ENCODE data around the gene GALM. TPM values are rescaled to one million over a fixed set of nuclear protein-coding genes. Genes with fewer than 3 reads are reported as not detected.
"Not testable (repeated sequence)": the region's sequence is repeated elsewhere in the genome, so short reads cannot be mapped to it uniquely, and the experiment has no call there.

The GALM gene
- polyA plus RNA-seq, 3 donors: 53.7 to 69.4 (median 55.9) TPM

DNA sequence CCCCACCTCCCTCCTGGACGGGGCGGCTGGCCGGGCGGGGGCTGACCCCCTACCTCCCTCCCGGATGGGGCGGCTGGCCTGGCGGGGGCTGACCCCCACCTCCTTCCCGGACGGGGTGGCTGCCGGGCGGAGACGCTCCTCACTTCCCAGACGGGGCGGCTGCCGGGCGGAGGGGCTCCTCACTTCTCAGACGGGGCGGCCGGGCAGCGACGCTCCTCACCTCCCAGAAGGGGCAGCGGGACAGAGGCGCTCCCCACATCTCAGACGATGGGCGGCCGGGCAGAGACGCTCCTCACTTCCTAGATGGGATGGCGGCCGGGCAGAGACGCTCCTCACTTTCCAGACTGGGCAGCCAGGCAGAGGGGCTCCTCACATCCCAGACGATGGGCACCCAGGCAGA, 90.0 kb downstream of the GALM start:
- DNase-seq (ENCODE audit: low read depth in 3 of 3, low spot score in 2 of 3): not testable (repeated sequence)

DNA sequence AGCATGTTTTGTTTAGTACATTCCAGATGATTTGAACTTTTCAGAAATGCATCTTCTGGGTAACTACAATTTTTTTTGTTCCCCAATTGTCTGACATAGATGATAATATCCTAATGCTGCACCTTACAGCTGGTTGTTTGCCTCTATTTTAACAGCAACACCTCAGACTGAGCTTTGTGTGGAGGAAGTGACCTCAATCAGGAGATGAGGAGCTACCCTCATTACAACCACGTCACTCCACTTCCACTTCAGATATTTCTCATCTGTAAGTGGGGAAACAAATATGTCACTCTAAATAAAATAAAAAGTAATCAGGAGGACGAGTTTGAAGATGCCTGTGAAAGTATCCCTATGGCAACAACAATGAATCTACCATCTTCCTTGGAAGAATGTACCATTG, 97.3 kb downstream of the GALM start:
- no peak for DNase-seq (ENCODE audit: low read depth in 3 of 3, low spot score in 2 of 3)

DNA sequence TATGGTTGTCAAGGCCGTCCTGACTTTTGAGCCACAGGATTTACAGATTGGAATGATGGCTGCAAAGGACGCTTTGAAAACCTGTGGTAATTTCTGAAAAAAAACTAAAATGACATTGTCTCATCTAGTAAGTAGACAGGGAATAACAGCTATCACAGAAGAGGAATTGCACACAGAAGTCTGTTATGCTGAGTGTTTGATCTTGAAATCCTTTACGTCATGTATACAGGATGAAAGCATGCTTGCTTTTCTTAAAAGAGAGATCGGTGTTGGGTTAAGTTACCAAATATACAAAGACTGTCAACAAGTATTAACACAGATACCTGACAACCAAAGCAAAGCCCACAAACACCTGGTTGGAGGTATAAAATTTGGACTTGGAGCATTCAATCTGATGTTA, 97.8 kb downstream of the GALM start:
- DNase-seq (ENCODE audit: low read depth in 3 of 3, low spot score in 2 of 3): no peak

DNA sequence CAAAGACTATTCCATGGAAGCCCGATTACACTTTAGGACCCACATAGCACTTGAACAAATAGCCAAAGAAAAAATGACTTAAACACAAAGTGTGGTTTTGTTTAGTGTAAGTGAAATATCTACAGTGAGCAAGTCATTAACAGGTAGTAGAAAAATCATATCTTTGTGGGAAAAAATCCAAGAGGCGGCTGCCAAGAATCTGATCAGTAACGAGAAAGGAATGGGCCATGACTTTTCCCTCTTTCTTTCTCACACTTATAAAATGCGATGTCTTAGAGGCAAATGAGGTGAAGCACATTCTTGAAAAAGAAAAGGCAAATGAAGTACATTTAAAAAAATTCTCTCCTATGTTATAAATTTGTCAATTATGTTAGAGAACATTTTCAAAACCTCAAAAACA, 99.2 kb downstream of the GALM start:
- no peak for DNase-seq (ENCODE audit: low read depth in 3 of 3, low spot score in 2 of 3)

DNA sequence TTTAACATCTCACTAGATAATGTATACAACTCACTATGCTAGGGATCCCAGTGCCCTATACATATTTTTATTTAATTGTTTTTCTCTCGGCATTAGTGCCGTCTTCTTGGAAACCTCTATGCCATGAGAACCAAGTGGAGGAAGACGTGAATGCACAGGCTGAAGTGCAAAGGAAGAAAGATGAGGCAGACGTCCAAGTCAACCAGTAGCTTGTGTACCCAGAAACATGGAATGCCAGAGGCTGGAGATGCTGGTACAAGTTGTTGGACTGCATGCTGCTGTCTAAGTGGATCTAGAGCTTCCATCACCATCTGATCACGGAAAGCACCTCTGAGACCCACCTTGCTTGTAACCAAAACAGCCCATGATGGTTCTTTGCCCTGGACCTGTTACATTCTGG, 99.6 kb downstream of the GALM start:
- DNase-seq (ENCODE audit: low read depth in 3 of 3, low spot score in 2 of 3): no peak

DNA sequence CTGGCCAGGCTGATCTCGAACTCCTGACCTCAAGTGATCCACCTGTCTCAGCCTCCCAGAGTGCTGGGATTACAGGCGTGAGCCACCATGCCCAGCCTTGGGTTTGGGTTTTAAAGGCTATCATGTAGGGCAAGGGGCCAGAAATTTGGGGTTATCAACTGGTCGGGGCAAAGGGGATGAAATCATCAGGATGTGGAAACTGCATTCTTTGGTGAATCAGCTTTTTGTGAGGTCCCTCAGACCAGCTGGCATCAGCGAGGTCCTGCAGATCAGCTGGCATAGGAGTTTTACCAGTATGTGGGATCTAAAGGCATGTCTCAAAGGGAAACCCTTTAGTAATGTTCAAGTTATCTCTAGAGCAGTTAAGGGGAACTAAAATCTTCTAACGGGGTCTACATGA, 105.7 kb downstream of the GALM start:
- no peak for DNase-seq (ENCODE audit: low read depth in 3 of 3, low spot score in 2 of 3)

DNA sequence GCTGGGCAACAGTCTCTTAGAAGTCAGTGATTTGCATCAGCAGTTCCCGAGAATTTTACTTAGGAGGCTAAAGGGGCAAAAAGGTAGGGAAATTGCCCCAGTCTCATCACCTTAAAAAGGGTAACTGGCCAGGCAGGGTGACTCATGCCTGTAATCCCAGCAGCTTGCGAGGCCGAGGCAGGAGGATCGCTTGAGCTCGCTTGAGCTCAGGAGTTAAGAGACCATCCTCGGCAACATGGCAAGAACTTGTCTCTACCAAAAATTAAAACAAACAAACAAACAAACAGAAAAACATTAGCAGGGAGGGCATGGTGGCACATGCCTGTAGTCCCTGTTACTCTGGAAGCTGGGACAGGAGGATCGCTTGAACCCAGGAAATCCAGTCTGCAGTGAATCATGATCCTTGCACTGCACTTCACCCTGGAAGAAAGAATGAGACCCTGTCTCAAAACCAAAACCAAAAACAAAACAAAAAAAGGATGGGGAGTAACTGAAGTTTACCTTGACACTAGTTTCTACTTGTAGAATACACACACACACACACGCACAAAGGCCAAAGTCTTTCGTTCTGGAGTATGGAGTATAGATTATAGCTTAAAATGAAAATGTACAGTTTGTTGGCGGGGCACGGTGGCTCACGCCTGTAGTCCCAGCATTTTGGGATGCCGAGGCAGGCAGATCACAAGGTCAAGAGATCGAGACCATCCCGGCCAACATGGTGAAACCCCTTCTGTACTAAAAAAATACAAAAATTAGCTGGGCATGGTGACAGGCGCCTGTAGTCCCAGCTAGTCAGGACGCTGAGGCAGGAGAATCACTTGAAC, 109.4 kb downstream of the GALM start:
- no peak for DNase-seq (ENCODE audit: low read depth in 3 of 3, low spot score in 2 of 3)

DNA sequence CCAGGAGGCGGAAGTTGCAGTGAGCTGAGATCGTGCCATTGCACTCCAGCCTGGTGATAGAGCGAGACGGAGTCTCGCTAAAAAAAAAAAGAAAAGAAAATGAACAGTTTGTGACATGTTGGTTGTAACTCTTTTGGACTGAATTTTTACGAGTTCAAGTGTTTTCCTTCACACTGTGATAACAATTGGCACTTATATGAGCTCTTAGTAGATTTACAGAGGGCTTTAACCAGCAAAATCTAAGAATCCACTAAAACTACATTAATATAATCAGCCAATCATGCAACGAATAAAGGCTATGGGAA, 110.0 kb downstream of the GALM start:
- no peak for DNase-seq (ENCODE audit: low read depth in 3 of 3, low spot score in 2 of 3)

DNA sequence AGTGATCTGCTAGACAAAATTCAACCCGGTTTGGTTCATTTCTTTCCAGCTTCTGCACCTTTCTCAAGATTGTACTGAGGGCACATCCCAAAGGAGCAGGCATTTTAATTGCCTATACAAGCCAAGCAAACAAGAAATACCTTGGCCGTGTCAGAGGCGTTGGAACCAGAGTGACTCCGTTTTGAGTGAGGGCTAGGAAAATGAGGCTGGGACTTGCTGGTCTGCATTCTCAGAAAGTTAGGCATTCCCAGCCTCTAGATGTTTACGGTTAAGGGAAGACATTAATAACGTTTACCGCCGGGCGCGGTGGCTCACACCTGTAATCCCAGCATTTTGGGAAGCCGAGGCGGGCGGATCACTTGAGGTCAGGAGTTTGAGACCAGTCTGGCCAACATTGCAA, 110.6 kb downstream of the GALM start:
- DNase-seq (ENCODE audit: low read depth in 3 of 3, low spot score in 2 of 3): no peak

DNA sequence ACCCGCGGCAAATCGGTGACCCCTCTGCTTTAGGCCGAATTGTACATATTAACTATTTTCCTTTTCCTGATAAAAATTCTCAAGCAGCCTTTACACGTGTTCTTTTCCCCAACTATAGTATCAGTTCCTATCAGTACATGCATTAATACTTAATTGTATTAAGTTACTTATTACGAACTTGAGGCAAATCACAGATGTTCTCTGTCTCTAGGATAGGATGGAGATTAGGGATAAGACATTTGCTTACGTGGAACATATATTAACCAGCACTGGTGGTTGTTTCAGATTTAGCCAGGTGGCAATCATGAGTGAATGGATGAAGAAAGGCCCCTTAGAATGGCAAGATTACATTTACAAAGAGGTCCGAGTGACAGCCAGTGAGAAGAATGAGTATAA, 112.8 kb downstream of the GALM start:
- DNase-seq (ENCODE audit: low read depth in 3 of 3, low spot score in 2 of 3): no peak

DNA sequence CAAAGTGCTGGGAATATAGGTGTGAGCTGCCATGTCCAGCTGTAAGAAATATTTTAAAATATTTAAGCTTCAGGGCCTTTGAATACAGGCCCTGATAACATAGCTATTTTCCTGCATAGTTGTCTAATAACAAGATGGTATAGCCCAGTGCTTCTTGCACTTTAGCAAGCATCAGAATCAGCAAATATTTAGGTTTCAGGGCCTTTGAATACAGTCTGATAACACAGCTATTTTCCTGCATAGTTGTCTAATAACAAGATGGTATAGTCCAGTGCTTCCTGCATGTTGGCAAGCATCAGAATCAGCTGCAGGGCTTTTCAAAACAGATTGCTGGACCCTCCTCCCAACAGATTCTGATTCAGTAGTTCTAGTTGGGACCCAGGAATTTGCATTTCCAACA, 117.7 kb downstream of the GALM start:
- DNase-seq (ENCODE audit: low read depth in 3 of 3, low spot score in 2 of 3): no peak

Other genes starting within 250 kb of the GALM start
- 10 to 100 TPM; 74.0 to 88.9 (median 85.6) TPM for gene HNRNPLL, start 63.2 kb upstream of the GALM start, polyA plus RNA-seq (ENCODE audit: insufficient read length in 3 of 3)
- gene SRSF7, start 85.2 kb downstream of the GALM start, polyA plus RNA-seq (ENCODE audit: insufficient read length in 3 of 3): 100 to 1,000 TPM; 265 to 283 (median 267) TPM
- 10 to 100 TPM; 23.7 to 24.4 (median 23.9) TPM for gene GEMIN6, start 112.1 kb downstream of the GALM start, polyA plus RNA-seq (ENCODE audit: insufficient read length in 3 of 3)
- gene DHX57, start 209.8 kb downstream of the GALM start, polyA plus RNA-seq (ENCODE audit: insufficient read length in 3 of 3): 10 to 100 TPM; 31.1 to 43.1 (median 42.1) TPM
- 10 to 100 TPM; 59.6 to 63.6 (median 60.8) TPM for gene MORN2, start 209.9 kb downstream of the GALM start, polyA plus RNA-seq (ENCODE audit: insufficient read length in 3 of 3)
- gene ARHGEF33, start 223.8 kb downstream of the GALM start, polyA plus RNA-seq (ENCODE audit: insufficient read length in 3 of 3): 1 to 10 TPM; 1.4 to 2.2 (median 2.0) TPM

All from right renal cortex interstitium (tissue), 3 donors.